Measurements from ENCODE around the gene RNF123. TPM values are rescaled to one million over a fixed set of nuclear protein-coding genes. Genes with fewer than 3 reads are reported as not detected.

Gene RNF123
- total RNA-seq, 2 donors from 2014 or later: 22.8 to 44.5 TPM

GRCh38 chr3:49713336-49714105, 24.2 kb downstream of the RNF123 start:
- H3K27ac Mint-ChIP-seq: no peak overlapping the region
- no peaks in the 10 kb centered on the region for H3K9me3 Mint-ChIP-seq
- peaks cover 7% of the 10 kb centered on the region for H3K36me3 Mint-ChIP-seq (ENCODE audit: low read depth)
- H3K4me1 Mint-ChIP-seq: peaks cover 1% of the 10 kb centered on the region
- no peak overlapping the region for H3K4me3 Mint-ChIP-seq
- no peak for ATAC-seq (replicated peaks)
- H3K27me3 Mint-ChIP-seq: no peaks in the 10 kb centered on the region

DNA sequence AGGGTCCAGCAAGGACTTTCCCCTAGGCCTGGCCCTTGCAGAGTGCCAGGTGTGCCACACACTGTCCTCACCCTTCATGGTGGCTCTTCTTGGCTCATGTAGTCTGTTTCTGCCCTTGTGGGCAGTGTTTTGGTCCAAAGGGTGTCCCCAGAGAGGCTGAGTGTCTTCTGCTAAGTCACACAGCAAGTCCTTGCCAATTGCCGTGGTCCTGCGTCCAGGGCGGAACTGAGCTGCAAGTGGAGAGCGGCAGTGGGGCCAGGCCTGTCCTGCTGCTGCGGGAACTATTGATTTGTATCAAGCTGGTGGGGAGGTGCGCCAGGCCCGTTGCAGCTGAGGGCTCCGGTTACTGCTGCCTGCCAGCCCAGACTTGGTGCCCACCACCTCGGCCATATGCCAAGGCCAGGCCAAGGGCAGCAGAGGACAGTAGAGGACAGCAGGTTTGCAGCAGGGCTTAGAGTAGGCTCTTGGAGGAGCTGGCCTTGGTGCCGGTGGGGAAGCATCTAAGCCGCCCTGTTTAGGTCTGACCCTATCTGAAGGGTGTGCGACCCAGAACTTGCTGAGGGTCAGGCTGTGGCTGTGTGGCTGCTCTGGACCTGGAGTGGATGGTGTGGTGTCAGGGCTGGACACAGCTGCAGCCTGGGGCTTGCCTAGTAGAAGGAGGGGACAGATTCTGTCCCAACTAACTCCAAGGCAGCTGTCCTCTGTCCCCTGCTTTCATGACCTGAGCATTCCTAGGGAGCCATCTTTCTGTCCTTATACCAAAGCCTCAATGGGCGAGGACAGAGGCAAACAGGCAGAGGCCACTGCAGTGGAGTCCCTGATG, 25.6 kb downstream of the RNF123 start:
- ATAC-seq (replicated peaks): no peak
- peaks cover 8% of the 10 kb centered on the region for H3K4me1 Mint-ChIP-seq
- H3K27me3 Mint-ChIP-seq: no peaks in the 10 kb centered on the region
- peak overlapping the region; percentile 63 for H3K27ac Mint-ChIP-seq
- H3K4me3 Mint-ChIP-seq: no peak overlapping the region
- peaks cover 11% of the 10 kb centered on the region for H3K36me3 Mint-ChIP-seq (ENCODE audit: low read depth)
- no peaks in the 10 kb centered on the region for H3K9me3 Mint-ChIP-seq

- H3K4me1 Mint-ChIP-seq: peaks cover 8% of the 10 kb centered on the region
These were observed 26.3 kb downstream of the RNF123 start for GRCh38 chr3:49715611-49716121.

DNA sequence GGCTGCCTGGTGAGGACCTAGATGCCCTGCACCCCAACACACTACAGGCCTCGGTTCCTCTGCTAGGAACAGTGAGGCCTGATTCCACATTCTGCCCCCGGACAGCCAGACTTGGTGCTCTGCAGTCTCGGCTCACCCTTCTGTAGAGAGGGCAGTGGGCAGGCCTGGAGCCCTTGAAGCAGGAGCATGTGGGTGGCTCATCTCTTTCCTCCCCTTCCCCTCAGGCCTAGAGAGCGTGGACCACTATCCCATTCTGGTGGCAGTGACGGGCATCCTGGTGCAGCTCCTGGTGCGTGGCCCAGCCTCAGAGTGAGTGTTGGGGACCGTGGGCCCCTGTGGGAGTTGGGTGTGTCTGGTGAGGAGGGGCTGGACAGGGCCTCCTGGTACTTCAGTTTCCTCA, 26.8 kb downstream of the RNF123 start:
- Mint-ChIP-seq H3K27ac (no peak overlapping the region), H3K36me3 (ENCODE audit: low read depth) (peaks cover 18% of the 10 kb centered on the region), H3K9me3 (no peaks in the 10 kb centered on the region), H3K4me1 (peaks cover 8% of the 10 kb centered on the region), H3K27me3 (no peaks in the 10 kb centered on the region), H3K4me3 (no peak overlapping the region)
- no peak for ATAC-seq (replicated peaks)

More at GRCh38 chr3:49715611-49716121, 26.3 kb downstream of the RNF123 start:
- peaks cover 13% of the 10 kb centered on the region for H3K36me3 Mint-ChIP-seq (ENCODE audit: low read depth)
- H3K9me3 Mint-ChIP-seq: no peaks in the 10 kb centered on the region
- no peaks in the 10 kb centered on the region for H3K27me3 Mint-ChIP-seq
- H3K27ac Mint-ChIP-seq: no peak overlapping the region
- H3K4me3 Mint-ChIP-seq: no peak overlapping the region
- ATAC-seq (replicated peaks): no peak

GRCh38 chr3:49716691-49717210, 27.4 kb downstream of the RNF123 start:
- H3K27ac Mint-ChIP-seq: no peak overlapping the region
- no peak overlapping the region for H3K4me3 Mint-ChIP-seq
- peaks cover 8% of the 10 kb centered on the region for H3K4me1 Mint-ChIP-seq
- H3K27me3 Mint-ChIP-seq: no peaks in the 10 kb centered on the region
- H3K36me3 Mint-ChIP-seq (ENCODE audit: low read depth): peaks cover 22% of the 10 kb centered on the region
- H3K9me3 Mint-ChIP-seq: no peaks in the 10 kb centered on the region
- no peak for ATAC-seq (replicated peaks)

DNA sequence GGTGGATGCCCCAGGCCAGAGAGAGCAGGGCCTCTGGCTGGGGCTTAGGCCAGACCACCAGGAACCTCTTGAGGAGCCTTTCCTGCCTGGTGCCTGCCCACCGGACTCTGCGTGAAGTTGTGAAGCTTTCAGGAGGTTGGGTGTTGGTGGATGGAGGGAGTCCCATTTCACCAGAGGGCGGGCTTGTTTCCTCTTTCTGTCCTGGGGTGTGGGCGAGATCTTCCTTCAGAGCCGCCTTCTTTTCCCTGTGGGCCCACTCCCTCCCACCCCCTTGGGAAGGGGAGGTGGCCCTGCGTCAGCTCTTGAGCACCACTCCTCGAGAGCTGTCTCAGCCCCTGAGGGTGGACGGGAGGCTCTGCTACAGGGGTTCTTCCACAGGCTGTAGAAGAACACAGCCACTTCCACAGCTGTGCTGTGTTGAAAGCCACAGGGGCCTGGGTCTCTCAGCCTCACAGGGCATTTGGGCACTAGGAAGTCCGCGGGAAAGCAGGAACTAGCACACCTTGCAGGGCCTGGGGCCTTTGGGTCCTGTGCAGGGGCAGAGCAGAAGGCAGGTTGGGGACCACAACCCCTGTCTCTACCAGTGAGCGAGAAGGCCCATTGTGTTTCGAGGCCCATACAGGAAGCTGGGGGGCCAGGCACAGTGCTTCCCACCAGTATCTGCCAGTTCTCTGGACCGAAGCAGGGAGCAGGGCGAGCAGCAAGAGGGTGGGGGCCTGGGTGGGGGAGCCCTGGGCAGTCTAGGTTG, 28.0 kb downstream of the RNF123 start:
- no peaks in the 10 kb centered on the region for H3K27me3 Mint-ChIP-seq
- no peaks in the 10 kb centered on the region for H3K9me3 Mint-ChIP-seq
- peaks cover 8% of the 10 kb centered on the region for H3K4me1 Mint-ChIP-seq
- no peak overlapping the region for H3K27ac Mint-ChIP-seq
- no peak for ATAC-seq (replicated peaks)
- H3K4me3 Mint-ChIP-seq: peak overlapping the region; percentile 10
- H3K36me3 Mint-ChIP-seq (ENCODE audit: low read depth): peaks cover 26% of the 10 kb centered on the region

DNA sequence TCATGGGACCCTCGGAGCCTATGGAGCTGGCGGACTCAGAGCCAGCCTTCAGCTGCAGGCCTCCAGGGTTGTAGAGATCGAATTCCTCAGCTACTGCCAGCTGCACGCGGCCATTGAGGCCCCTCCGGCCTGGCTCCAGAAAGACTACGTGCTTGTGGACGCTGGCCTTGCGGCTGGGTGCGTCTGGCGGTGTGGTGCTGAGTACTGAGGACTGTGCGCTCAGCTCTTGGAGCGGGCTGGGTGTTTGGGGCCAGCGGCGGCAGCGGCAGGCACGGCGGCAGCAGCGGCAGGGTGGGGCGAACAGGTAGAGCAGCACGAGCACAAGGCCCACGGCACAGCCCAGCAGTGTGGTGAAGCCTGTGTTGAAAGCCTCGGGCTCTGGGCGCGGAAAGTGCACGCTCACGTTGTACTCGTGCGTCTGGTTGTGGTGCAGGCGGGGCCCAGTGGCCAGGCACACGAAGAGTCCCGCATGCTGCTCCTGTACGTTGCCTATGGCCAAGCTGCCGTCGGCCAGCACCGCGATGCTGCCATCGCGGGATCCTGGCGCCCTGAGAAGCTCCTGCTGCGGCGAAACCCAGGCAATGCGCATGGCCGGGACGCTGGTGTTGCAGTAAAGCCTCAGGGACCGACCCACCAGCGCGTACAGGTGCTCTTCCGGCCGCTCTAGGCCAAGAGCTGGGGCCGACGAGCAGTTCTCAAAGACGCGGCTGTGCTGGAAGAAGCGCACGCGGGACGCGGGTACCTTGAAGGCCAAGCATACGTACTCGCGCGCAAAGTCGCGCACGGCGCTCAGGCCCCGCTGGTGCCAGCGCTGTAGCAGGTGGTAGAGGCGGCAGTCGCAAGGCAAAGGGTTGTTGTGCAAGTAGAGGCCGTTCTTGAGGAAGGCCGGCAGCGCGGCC, 28.9 kb downstream of the RNF123 start:
- Mint-ChIP-seq H3K27ac (no peak overlapping the region), H3K4me3 (peak overlapping the region; percentile 81), H3K36me3 (ENCODE audit: low read depth) (peaks cover 35% of the 10 kb centered on the region), H3K9me3 (no peaks in the 10 kb centered on the region), H3K4me1 (peaks cover 8% of the 10 kb centered on the region), H3K27me3 (no peaks in the 10 kb centered on the region)
- ATAC-seq (replicated peaks): no peak

DNA sequence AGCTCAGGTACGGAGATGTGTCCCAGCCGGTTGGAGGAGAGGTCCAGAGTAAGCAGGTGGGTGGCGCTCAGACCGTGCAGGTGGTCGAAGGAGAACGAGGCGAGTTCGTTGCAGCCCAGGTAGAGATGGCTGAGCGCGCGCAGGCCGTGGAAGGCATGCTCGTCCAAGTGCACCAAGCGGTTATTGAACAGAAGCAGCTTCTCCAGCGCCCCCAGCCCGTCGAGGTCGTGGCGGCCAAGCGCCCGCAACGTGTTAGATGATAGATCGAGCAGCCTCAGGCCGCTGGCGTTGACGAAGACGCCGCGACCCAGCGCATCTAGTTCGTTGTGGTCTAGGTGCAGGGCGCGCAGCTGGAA, 29.5 kb downstream of the RNF123 start:
- peaks cover 8% of the 10 kb centered on the region for H3K4me1 Mint-ChIP-seq
- no peak for ATAC-seq (replicated peaks)
- H3K4me3 Mint-ChIP-seq: peak overlapping the region; percentile 81
- no peaks in the 10 kb centered on the region for H3K9me3 Mint-ChIP-seq
- no peaks in the 10 kb centered on the region for H3K27me3 Mint-ChIP-seq
- H3K27ac Mint-ChIP-seq: no peak overlapping the region
- peaks cover 38% of the 10 kb centered on the region for H3K36me3 Mint-ChIP-seq (ENCODE audit: low read depth)

- Mint-ChIP-seq H3K4me3 (peak within 1 kb of the TSS; percentile 81), H3K27ac (no peak within 1 kb of the TSS), H3K36me3 (ENCODE audit: low read depth) (peaks cover 41% of the 10 kb centered on the region), H3K9me3 (no peaks in the 10 kb centered on the region), H3K27me3 (no peaks in the 10 kb centered on the region), H3K4me1 (peaks cover 8% of the 10 kb centered on the region)
- peak; percentile 65 for ATAC-seq (replicated peaks)
These were observed 30.0 kb downstream of the RNF123 start, which contains the start of gene AMIGO3 for GRCh38 chr3:49719214-49719884. AMIGO3 (minus strand) TSS chr3:49719684; CDS start chr3:49719465, 219 bp downstream.

DNA sequence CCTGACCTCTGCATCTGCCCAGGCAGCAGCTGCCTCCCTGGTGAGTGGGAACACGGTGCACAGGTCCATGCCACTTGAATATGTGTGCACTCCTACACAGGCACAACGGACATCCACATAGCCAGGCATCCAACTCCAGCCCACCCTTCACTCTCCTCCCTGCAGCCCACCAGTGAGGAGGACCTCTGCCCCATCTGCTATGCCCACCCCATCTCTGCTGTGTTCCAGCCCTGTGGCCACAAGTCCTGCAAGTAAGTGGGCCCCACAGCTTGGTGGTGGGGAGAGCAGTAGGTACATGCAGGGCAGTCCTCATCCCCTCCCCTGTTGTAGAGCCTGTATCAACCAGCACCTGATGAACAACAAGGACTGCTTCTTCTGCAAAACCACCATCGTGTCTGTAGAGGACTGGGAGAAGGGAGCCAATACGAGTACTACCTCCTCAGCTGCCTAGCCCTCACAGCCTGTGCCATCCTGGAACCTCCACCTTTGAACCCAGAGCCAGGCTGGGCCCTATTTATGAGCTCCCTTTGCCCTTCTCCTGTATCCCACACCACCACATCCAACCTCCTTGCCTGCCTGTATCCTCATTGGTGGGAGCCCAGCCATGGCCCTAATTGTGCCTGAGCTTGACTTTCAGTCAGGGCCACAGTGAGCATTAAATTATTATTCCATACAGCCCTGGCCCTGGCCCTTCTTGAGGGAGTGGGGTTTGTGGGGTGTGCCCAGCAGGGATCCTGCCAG, 31.7 kb downstream of the RNF123 start:
- H3K27me3 Mint-ChIP-seq: no peaks in the 10 kb centered on the region
- H3K27ac Mint-ChIP-seq: peak overlapping the region; percentile 30
- H3K36me3 Mint-ChIP-seq (ENCODE audit: low read depth): peaks cover 45% of the 10 kb centered on the region

GRCh38 chr3:49721596-49721895, 32.2 kb downstream of the RNF123 start:
- ATAC-seq (replicated peaks): no peak
- Mint-ChIP-seq H3K4me1 (peaks cover 8% of the 10 kb centered on the region), H3K4me3 (no peak overlapping the region), H3K27ac (peak overlapping the region; percentile 30), H3K27me3 (no peaks in the 10 kb centered on the region), H3K9me3 (no peaks in the 10 kb centered on the region), H3K36me3 (ENCODE audit: low read depth) (peaks cover 40% of the 10 kb centered on the region)

More for the DNA sequence above, 31.7 kb downstream of the RNF123 start:
- Mint-ChIP-seq H3K9me3 (no peaks in the 10 kb centered on the region), H3K4me3 (peak overlapping the region; percentile 17), H3K4me1 (peaks cover 8% of the 10 kb centered on the region)
- ATAC-seq (replicated peaks): no peak

GRCh38 chr3:49721896-49722781, 32.8 kb downstream of the RNF123 start:
- H3K4me1 Mint-ChIP-seq: peaks cover 8% of the 10 kb centered on the region

More at GRCh38 chr3:49721896-49722781, 32.8 kb downstream of the RNF123 start:
- no peak for ATAC-seq (replicated peaks)
- peak overlapping the region; percentile 96 for H3K27ac Mint-ChIP-seq
- peak overlapping the region; percentile 95 for H3K4me3 Mint-ChIP-seq
- peaks cover 46% of the 10 kb centered on the region for H3K36me3 Mint-ChIP-seq (ENCODE audit: low read depth)
- no peaks in the 10 kb centered on the region for H3K9me3 Mint-ChIP-seq
- H3K27me3 Mint-ChIP-seq: no peaks in the 10 kb centered on the region

All from activated T-helper 17 cell treated with anti-CD3 and anti-CD28 coated beads, Interleukin-2, amount 50 U/mL, for 72 hours (primary cell).